Measurements from ENCODE around the gene MEF2D. TPM values are rescaled to one million over a fixed set of nuclear protein-coding genes. Genes with fewer than 3 reads are reported as not detected.

The MEF2D gene
- total and polyA plus RNA-seq, 3 donors from 2014 or later = 34.4 to 113 (median 96.8) TPM

DNA sequence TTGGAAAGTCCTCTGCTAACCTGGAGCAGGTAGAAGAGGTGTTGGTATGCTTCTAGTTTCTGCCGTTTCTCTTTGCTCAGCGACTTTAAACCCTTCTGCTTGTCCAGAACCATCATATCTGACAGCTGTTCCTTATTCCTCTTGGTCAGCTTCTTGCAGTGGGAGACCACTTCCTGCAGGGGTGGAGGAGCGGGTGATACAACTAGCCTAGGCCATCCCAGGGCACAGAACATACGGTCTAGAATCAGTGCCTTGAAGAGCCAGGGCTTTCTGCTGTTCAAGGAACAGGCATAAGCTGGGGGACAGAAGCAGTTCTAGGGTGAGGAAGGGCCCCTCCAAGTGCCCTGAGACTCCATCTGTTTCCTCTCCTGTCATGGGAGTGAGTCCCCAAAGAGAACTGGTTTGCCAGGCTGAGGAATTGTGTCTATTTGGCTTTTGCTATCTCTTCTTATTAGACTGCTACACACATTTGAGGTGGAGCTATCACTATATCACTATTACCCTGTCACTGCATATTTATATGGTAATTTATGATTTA is 39.3 kb upstream of the MEF2D start:
- H3K9me3 ChIP-seq = no peaks in the 10 kb centered on the region
- H3K27ac ChIP-seq = no peak overlapping the region
- H3K4me1 ChIP-seq = no peaks in the 10 kb centered on the region
- no peaks in the 10 kb centered on the region for H3K27me3 ChIP-seq
- H3K4me3 ChIP-seq = no peak overlapping the region
- intact Hi-C loops (cut with DNase I; ENCODE audit: low total_unique reads) = no loop called here
- no peak for DNase-seq
- WGBS, 2 donors = 86 to 97% methylated on average over 4 of the region's 4 CpGs
- TF ChIP-seq POLR2A (IDR thresholded peaks at IDR 0.05) = no peak
- TF ChIP-seq CTCF (IDR thresholded peaks at IDR 0.05) = no peak
- no peaks in the 10 kb centered on the region for H3K36me3 ChIP-seq (ENCODE audit: low read depth, missing control alignments)

- Histone ChIP-seq H3K4me3 (no peak overlapping the region), H3K27me3 (no peaks in the 10 kb centered on the region), H3K27ac (no peak overlapping the region), H3K36me3 (ENCODE audit: low read depth, missing control alignments) (no peaks in the 10 kb centered on the region), H3K9me3 (no peaks in the 10 kb centered on the region), H3K4me1 (no peaks in the 10 kb centered on the region)
- DNase-seq = no peak
- 90 to 93% methylated on average over 10 of the region's 10 CpGs for whole genome bisulfite sequencing, 2 donors
- intact Hi-C loops (cut with DNase I; ENCODE audit: low total_unique reads) = no loop called here
- TF ChIP-seq CTCF (IDR thresholded peaks at IDR 0.05) = no peak
- no peak for TF ChIP-seq POLR2A (IDR thresholded peaks at IDR 0.05)
Observed at GRCh38 chr1:156538711-156539440, 38.3 kb upstream of the MEF2D start.

GRCh38 chr1:156537027-156537426 is 36.5 kb upstream of the MEF2D start:
- TF ChIP-seq CTCF (IDR thresholded peaks at IDR 0.05) = no peak
- no peak for TF ChIP-seq POLR2A (IDR thresholded peaks at IDR 0.05)
- Histone ChIP-seq H3K4me3 (no peak overlapping the region), H3K4me1 (no peaks in the 10 kb centered on the region), H3K36me3 (ENCODE audit: low read depth, missing control alignments) (no peaks in the 10 kb centered on the region), H3K9me3 (no peaks in the 10 kb centered on the region), H3K27ac (no peak overlapping the region), H3K27me3 (no peaks in the 10 kb centered on the region)
- DNase-seq = no peak
- 96 to 97% methylated on average over 9 of the region's 9 CpGs for WGBS, 2 donors
- intact Hi-C loops (cut with DNase I; ENCODE audit: low total_unique reads) = no loop called here

- Histone ChIP-seq H3K4me1 (no peaks in the 10 kb centered on the region), H3K36me3 (ENCODE audit: low read depth, missing control alignments) (no peaks in the 10 kb centered on the region), H3K27me3 (no peaks in the 10 kb centered on the region), H3K27ac (no peak overlapping the region), H3K4me3 (no peak overlapping the region), H3K9me3 (no peaks in the 10 kb centered on the region)
- 91 to 94% methylated on average over 5 to 12 of the region's 12 CpGs for WGBS, 2 donors
- TF ChIP-seq CTCF (IDR thresholded peaks at IDR 0.05) (no peak), POLR2A (IDR thresholded peaks at IDR 0.05) (no peak)
- no peak for DNase-seq
- intact Hi-C loops (cut with DNase I; ENCODE audit: low total_unique reads) = no loop called here
Observed at GRCh38 chr1:156534424-156535060, 34.0 kb upstream of the MEF2D start.

All from testis (tissue), 3 donors.